PFSK-1 (cell line): ENCODE measurements around the gene RELT. TPM values are rescaled to one million over a fixed set of nuclear protein-coding genes. Genes with fewer than 3 reads are reported as not detected.

Source experiments
- FOXP2 ChIP-seq: optimal IDR thresholded peaks from 2 replicates; pipeline ENCODE3; 2011; ENCODE audit warnings: borderline replicate concordance, control low read depth, inconsistent platforms; ENCODE audit not compliant: insufficient read depth; ENCODE audit errors: extremely low read length, extremely low read depth
- POLR2AphosphoS5 ChIP-seq: IDR thresholded peaks from 2 replicates; pipeline ENCODE4 v1.6.1; 2012; ENCODE audit warnings: low read depth, mild to moderate bottlenecking, control low read depth, low read length, moderate library complexity
- REST ChIP-seq, 2 experiments: IDR thresholded peaks; 2 replicates each; pipeline versions ENCODE4 v1.6.1 to v1.8.0; 2011 to 2012; ENCODE audit warnings: low read depth in 2 of 2, low read length in 2 of 2, control low read depth in 1 of 2, inconsistent platforms in 1 of 2, mild to moderate bottlenecking in 1 of 2, moderate library complexity in 1 of 2; ENCODE audit not compliant: insufficient read depth in 1 of 2
- SIN3A ChIP-seq: IDR thresholded peaks from 2 replicates; pipeline ENCODE4 v1.6.1; 2012; ENCODE audit warnings: mild to moderate bottlenecking, low read length, moderate library complexity, borderline replicate concordance; ENCODE audit not compliant: insufficient read depth
- TAF1 ChIP-seq: IDR thresholded peaks from 2 replicates; pipeline ENCODE4 v1.6.1; 2012; ENCODE audit warnings: low read length, control low read depth, borderline replicate concordance; ENCODE audit not compliant: insufficient read depth
- polyA plus RNA-seq: library from polyadenylated mRNA; unstranded; fragments of >200 nt; gene quantifications from one replicate; pipeline ENCODE4 v1.2.1, GENCODE V29; 2012; ENCODE audit warnings: low read depth, missing spikeins; ENCODE audit not compliant: insufficient read length

The RELT gene, protein sequence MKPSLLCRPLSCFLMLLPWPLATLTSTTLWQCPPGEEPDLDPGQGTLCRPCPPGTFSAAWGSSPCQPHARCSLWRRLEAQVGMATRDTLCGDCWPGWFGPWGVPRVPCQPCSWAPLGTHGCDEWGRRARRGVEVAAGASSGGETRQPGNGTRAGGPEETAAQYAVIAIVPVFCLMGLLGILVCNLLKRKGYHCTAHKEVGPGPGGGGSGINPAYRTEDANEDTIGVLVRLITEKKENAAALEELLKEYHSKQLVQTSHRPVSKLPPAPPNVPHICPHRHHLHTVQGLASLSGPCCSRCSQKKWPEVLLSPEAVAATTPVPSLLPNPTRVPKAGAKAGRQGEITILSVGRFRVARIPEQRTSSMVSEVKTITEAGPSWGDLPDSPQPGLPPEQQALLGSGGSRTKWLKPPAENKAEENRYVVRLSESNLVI
- polyA plus RNA-seq = 10.2 TPM

DNA sequence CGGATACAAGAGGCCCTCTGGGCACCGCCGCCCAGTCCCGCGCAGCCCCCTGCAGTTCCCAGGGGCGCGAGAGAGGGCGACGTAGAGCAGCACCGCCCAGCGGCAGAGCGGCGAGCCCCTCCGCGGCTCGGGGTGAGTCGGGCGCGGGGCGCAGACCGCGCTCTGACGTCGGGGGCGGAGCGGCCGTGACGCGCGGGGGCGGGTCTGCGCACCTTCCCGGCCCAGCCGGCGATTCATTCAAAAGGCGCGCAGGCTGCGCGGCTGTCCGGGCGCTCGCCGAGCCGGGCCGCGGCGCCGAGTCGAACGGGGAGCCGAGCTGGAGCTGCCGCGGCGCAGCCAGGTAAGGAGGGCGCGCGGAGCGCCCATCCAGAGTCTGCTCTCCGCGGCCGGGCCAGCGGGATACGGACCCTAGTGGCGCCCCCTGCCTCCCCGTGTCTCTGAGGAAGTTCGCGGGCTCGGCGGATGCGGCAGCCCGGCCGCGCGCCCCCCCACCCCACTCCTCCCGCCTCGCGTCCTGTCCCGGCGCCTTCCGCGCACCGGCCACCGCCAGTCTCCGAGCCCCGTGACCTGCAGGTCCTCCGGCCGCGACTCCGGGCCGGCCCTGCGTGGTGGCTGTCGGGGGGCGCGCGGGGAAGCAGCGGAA, at the start of gene RELT:
TSS of gene RELT (plus strand) at position 240 of the 643 bp plus-strand sequence. CDS start 12,738 bp downstream, outside the sequence.
- TF ChIP-seq POLR2AphosphoS5 (peak; percentile 97), SIN3A (0 out of 2 replicates have a peak, but pooled peaks have one; percentile 8), REST (IDR thresholded peaks at IDR 0.05; ENCODE audit: insufficient read depth in 1 of 2, low read depth in 2 of 2, low read length in 2 of 2) (peak; percentile 23 to 50; a peak in 1 of 4 replicates), TAF1 (peak; percentile 95), FOXP2 (peak; percentile 89)

GRCh38 chr11:73326929-73327811, 49.0 kb upstream of the RELT start:
- TF ChIP-seq TAF1 (no peak), SIN3A (no peak), REST (IDR thresholded peaks at IDR 0.05; ENCODE audit: insufficient read depth in 1 of 2, low read depth in 2 of 2, low read length in 2 of 2) (no peak), POLR2AphosphoS5 (no peak), FOXP2 (no peak)

DNA sequence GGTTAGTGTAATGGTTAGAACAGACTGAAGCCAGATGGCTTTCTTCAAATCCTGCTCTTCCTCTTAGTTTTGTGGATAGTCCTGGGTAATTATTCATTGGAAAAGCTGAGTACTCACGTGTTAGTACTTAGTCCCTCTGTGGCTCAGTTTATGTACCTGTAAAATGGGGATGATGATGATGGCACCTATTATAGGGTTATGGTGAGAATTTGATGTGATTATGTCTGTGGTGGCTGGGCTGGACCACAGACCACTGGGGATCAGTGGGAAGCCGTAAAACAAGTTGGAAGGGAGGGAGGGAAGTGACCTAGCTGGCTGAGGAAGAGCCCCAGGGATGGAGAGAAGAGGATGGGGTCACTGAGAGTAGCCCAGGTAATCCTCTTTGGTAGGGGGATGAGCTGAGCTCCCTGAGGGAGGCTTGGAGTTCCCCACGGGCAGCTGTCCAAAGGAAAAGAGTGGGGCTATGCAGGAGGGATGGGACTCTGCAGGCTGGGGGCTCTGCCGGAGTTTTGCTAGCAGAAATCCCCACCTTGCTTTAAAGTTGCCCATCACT, 48.3 kb upstream of the RELT start:
- TF ChIP-seq REST (IDR thresholded peaks at IDR 0.05; ENCODE audit: insufficient read depth in 1 of 2, low read depth in 2 of 2, low read length in 2 of 2) = no peak
- TF ChIP-seq SIN3A = no peak
- TF ChIP-seq TAF1 = no peak
- TF ChIP-seq FOXP2 = no peak
- TF ChIP-seq POLR2AphosphoS5 = no peak

DNA sequence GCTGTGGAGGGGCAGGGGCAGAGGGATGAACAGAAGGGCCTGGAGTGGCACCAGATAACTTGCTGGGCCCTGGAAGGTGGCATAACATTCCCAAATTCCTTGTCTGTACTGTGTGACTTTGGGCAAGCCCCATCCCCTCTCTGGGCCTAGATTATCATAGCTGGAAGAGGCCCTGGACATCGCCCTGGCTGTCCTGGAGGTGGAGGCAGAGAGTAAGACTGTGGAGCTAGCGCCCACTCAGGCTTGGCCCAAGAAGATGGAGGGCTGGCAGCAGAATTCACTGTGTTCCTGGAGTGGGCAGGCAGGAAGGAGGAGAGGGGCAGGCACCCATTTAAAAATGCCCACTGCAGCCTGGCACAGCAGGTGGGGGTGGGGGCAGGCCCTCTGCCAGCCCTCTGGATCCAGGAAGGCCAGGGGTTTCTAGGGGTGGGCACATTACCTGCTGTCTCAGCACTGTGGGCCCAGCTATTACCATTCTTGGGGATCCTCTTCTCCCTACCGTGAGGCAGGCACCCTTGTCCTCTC, 45.6 kb upstream of the RELT start:
- TF ChIP-seq POLR2AphosphoS5 (no peak), FOXP2 (no peak), TAF1 (no peak), SIN3A (no peak), REST (IDR thresholded peaks at IDR 0.05; ENCODE audit: insufficient read depth in 1 of 2, low read depth in 2 of 2, low read length in 2 of 2) (no peak)
